ENCODE measurements around the gene NKTR.

The NKTR gene

DNA sequence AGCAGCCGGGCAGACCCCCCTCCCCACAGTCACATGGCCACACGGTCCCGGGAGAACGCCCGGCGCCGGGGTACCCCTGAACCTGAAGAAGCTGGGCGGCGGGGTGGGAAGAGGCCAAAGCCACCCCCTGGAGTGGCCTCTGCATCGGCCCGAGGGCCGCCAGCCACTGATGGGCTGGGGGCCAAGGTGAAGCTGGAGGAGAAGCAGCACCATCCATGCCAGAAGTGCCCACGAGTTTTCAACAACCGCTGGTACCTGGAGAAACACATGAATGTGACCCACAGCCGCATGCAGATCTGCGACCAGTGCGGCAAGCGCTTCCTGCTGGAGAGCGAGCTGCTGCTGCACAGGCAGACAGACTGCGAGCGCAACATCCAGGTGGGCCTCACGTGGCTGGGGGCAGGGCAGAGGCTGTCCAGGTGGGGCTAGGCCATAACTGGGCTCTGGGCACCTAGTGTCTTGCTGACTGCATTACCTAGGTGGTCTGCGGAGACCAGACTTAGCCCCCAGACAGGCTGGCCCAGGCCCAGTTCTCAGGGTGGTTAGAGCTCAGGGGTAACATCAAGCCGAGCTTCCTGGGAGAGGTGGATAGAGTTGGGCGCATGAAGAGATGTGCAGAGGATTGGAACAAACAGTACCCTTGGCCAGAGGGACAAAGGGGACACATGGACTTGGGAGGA, 59.1 kb downstream of the NKTR start:
- DNase-seq (ENCODE audit: low read depth), result no peak
- TF ChIP-seq, protein P1, sequence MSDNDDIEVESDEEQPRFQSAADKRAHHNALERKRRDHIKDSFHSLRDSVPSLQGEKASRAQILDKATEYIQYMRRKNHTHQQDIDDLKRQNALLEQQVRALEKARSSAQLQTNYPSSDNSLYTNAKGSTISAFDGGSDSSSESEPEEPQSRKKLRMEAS (IDR thresholded peaks at IDR 0.05; ENCODE audit: low read depth, low read length), result no peak
- TF ChIP-seq MYC (IDR thresholded peaks at IDR 0.05; ENCODE audit: low read depth, low read length), result no peak

DNA sequence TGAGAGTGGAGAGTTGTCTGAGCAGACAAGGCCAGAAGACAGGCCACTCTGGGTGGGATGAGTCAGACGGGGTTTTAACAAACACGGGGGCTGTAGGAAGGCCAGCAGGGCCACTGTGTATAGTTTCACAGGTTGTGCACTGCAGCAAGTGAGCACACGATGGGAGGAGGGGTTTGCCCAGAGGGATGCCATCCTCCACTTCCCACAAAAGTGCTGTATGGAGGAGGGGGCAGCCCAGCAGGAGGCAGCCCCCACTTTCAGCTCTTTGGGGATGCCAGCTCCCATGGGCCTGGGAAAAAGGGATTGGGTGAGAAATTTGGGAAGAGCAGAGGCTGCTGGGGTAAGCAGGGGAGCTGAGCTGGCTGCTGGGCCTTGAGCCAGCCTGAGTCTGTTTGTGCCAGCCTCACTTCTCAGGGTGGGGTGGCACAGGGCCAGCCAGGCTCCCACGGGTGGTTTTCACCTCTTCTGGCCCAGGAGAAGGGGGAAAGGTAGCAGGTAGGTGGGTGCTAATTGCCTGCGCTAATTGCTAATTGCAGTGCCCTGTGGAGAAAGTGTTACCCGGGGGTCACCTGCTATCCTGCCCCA, 59.7 kb downstream of the NKTR start:
- DNase-seq (ENCODE audit: low read depth), result no peak
- no peak for TF ChIP-seq MYC (IDR thresholded peaks at IDR 0.05; ENCODE audit: low read depth, low read length)
- TF ChIP-seq, protein P2, sequence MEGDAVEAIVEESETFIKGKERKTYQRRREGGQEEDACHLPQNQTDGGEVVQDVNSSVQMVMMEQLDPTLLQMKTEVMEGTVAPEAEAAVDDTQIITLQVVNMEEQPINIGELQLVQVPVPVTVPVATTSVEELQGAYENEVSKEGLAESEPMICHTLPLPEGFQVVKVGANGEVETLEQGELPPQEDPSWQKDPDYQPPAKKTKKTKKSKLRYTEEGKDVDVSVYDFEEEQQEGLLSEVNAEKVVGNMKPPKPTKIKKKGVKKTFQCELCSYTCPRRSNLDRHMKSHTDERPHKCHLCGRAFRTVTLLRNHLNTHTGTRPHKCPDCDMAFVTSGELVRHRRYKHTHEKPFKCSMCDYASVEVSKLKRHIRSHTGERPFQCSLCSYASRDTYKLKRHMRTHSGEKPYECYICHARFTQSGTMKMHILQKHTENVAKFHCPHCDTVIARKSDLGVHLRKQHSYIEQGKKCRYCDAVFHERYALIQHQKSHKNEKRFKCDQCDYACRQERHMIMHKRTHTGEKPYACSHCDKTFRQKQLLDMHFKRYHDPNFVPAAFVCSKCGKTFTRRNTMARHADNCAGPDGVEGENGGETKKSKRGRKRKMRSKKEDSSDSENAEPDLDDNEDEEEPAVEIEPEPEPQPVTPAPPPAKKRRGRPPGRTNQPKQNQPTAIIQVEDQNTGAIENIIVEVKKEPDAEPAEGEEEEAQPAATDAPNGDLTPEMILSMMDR (IDR thresholded peaks at IDR 0.05; ENCODE audit: low read depth, low read length), result no peak
- no peak for TF ChIP-seq POLR2A (IDR thresholded peaks at IDR 0.05; ENCODE audit: extremely low read depth, insufficient read length)
- TF ChIP-seq, protein P1 (IDR thresholded peaks at IDR 0.05; ENCODE audit: low read depth, low read length), result no peak
- no peak overlapping the region for H3K4me3 ChIP-seq (ENCODE audit: low read depth, low read length)

More for the DNA sequence above, 59.1 kb downstream of the NKTR start:
- H3K4me3 ChIP-seq (ENCODE audit: low read depth, low read length), result no peak overlapping the region

DNA sequence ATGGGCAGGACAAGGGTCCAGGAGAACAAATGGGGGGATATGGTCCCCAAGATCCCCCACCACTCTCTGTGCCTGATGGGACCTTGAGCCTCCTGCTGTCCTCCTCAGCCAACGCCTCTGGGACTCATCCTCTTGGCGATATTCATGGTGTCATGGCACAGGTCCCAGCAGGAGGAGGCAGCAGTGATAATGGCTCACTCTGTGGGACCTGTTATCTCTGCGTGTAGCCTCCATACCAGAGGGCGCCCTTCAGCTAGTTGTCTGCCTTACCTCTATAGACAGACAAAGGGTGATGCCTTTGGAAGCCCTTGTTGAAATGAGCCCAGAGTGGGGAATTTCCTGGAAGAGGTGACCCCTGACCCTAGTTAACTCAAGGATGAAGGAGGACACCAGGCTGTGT, 60.4 kb downstream of the NKTR start:
- TF ChIP-seq, protein P2 (IDR thresholded peaks at IDR 0.05; ENCODE audit: low read depth, low read length), result peak; percentile 41
- TF ChIP-seq MYC (IDR thresholded peaks at IDR 0.05; ENCODE audit: low read depth, low read length), result no peak
- H3K4me3 ChIP-seq (ENCODE audit: low read depth, low read length), result no peak overlapping the region
- peak; percentile 57 for DNase-seq (ENCODE audit: low read depth)

DNA sequence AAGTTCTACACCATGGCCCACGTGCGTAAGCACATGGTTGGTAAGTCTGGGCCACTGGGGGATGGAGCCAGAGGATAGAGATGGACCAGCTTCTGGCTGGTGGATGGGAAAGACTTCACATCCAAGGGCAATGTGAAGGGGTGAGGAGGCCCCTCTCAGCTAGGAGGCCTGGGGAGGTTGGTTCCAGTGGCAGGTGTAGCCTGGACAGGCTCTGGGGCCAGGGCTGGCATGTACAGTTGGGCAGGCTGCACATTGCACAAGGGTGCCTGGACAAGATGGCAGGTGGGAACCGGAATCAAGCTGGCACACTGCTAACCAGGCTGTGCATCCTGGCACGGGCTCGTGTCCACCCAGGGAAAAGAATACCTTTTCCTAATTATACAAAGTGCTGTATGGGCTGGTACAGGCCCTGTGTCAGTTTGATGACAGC, 61.1 kb downstream of the NKTR start:
- TF ChIP-seq, protein P1 (IDR thresholded peaks at IDR 0.05; ENCODE audit: low read depth, low read length), result no peak
- TF ChIP-seq, protein P2 (IDR thresholded peaks at IDR 0.05; ENCODE audit: low read depth, low read length), result no peak
- TF ChIP-seq MYC (IDR thresholded peaks at IDR 0.05; ENCODE audit: low read depth, low read length) (no peak), POLR2A (IDR thresholded peaks at IDR 0.05; ENCODE audit: extremely low read depth, insufficient read length) (no peak)
- H3K4me3 ChIP-seq (ENCODE audit: low read depth, low read length), result no peak overlapping the region
- DNase-seq (ENCODE audit: low read depth), result no peak

DNA sequence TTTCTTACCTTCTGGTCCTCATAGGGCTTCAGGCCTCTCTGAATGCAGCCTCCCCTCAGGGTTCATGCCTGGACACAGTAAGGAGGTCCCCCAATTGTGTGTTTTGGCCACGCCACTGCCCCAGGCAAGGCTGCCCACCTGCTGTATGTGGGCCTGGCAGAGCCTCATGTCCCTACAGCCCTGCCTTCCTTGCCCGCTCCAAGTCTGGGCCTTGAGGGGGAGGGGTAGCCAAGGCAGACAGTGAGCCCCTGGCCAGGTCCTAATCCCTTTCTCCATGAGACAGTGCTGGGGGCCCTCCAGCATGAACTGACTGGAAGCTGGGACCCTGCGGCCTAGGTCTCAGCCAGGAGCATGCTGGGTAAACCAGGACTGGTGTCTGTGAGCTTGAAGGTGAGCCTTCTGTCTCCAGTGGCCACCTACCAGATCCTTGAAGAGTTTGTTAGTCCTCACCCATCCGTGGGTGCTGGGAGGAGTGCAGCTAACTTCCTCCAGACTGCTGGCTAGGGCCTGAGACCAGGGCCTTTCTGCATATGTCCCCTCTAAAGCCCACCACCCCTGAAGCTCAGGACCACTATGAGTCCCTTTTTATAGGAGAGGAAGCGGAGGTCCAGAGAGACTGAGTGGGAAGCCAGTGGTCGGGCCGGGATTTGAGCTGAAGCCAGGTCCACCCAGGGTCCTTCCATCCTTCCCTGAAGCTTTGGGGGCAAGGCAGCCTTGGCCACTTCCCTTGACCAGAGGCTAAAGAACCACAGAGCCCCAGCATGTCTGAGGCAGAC, 61.7 kb downstream of the NKTR start:
- TF ChIP-seq, protein P1 (IDR thresholded peaks at IDR 0.05; ENCODE audit: low read depth, low read length), result no peak
- TF ChIP-seq, protein P2 (IDR thresholded peaks at IDR 0.05; ENCODE audit: low read depth, low read length), result no peak
- TF ChIP-seq POLR2A (IDR thresholded peaks at IDR 0.05; ENCODE audit: extremely low read depth, insufficient read length) (no peak), MYC (IDR thresholded peaks at IDR 0.05; ENCODE audit: low read depth, low read length) (no peak)
- no peak for DNase-seq (ENCODE audit: low read depth)
- H3K4me3 ChIP-seq (ENCODE audit: low read depth, low read length), result no peak overlapping the region

Data from NB4 (cell line).